Measurements from ENCODE around the gene MEF2C. TPM values are rescaled to one million over a fixed set of nuclear protein-coding genes. Genes with fewer than 3 reads are reported as not detected.

MEF2C gene
- total RNA-seq, 1 donor from 2014 or later, result 51.4 TPM

DNA sequence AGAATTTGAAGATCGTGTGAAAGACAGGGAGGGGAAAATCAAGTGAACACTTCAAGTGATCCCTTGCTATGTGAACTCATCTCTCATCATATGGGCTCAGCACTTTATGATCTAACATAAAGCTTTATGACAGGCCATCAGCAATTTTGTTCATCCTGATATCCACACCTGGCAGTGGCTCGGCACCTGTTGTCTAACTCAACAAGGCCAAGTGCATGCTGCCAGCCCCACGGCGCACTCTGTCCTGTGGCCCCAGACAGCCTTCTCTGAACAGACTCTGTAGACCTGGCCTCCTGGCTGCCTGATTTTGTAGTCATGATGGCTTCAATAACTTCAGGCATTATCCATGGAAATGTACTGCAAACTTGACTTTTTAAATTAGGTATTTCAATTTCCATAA lies 106.3 kb downstream of the MEF2C start:
- TF ChIP-seq, protein P1, sequence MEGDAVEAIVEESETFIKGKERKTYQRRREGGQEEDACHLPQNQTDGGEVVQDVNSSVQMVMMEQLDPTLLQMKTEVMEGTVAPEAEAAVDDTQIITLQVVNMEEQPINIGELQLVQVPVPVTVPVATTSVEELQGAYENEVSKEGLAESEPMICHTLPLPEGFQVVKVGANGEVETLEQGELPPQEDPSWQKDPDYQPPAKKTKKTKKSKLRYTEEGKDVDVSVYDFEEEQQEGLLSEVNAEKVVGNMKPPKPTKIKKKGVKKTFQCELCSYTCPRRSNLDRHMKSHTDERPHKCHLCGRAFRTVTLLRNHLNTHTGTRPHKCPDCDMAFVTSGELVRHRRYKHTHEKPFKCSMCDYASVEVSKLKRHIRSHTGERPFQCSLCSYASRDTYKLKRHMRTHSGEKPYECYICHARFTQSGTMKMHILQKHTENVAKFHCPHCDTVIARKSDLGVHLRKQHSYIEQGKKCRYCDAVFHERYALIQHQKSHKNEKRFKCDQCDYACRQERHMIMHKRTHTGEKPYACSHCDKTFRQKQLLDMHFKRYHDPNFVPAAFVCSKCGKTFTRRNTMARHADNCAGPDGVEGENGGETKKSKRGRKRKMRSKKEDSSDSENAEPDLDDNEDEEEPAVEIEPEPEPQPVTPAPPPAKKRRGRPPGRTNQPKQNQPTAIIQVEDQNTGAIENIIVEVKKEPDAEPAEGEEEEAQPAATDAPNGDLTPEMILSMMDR (IDR thresholded peaks at IDR 0.05), result no peak
- Histone ChIP-seq H3K9me3 (no peaks in the 10 kb centered on the region), H3K27me3 (no peaks in the 10 kb centered on the region), H3K4me3 (no peak overlapping the region), H3K4me1 (peaks cover 7% of the 10 kb centered on the region), H3K36me3 (peaks cover 4% of the 10 kb centered on the region), H3K27ac (no peak overlapping the region)
- no peak for DNase-seq
- intact Hi-C loops (cut with DNase I), result no loop called here
- no peak for ATAC-seq

DNA sequence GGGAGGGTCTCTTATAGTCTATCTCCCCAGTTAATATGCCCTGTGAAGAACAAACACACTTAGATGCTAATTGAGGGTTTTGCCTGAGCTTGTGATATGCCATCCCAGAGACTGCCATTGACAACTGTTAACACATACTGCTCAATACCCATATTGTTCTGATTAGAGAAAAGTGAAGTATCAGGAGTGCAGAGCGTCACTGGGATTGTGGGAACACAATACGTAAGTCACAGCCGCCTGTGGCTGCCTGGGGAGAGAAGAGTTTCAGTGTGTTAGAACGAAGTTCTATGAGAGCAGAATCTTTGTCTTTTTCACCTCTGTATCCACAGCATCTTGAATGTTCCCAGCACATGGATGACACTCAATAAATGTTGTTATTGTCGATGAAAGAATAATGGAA lies 110.2 kb downstream of the MEF2C start:
- Histone ChIP-seq H3K36me3 (peaks cover 10% of the 10 kb centered on the region), H3K27ac (no peak overlapping the region), H3K4me1 (no peaks in the 10 kb centered on the region), H3K4me3 (no peak overlapping the region), H3K9me3 (no peaks in the 10 kb centered on the region), H3K27me3 (no peaks in the 10 kb centered on the region)
- TF ChIP-seq, protein P1 (IDR thresholded peaks at IDR 0.05), result no peak
- no peak for ATAC-seq
- intact Hi-C loops (cut with DNase I), result no loop called here
- no peak for DNase-seq

DNA sequence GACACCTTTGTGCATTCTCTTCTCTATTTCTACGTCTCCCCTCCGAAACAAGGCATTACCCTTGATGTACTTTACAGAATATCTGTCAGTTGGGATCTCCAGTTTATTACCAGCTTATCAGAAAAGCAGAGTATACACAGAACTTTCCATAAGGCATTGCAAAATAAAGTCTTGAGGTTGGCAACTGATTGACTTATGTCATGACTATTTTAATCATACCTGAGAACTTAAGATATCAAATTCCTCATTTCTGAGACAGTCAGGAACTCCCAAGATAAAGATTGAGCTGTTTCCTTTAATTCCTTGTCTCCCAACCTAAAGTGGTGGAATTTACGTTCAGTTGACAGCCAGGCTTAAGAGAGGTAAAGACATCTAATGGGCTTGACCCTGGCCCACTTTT lies 110.9 kb downstream of the MEF2C start:
- TF ChIP-seq, protein P1 (IDR thresholded peaks at IDR 0.05), result no peak
- Histone ChIP-seq H3K27me3 (no peaks in the 10 kb centered on the region), H3K27ac (no peak overlapping the region), H3K4me3 (no peak overlapping the region), H3K4me1 (no peaks in the 10 kb centered on the region), H3K9me3 (no peaks in the 10 kb centered on the region), H3K36me3 (peaks cover 10% of the 10 kb centered on the region)
- DNase-seq, result no peak
- intact Hi-C loops (cut with DNase I), result no loop called here
- ATAC-seq, result no peak

DNA sequence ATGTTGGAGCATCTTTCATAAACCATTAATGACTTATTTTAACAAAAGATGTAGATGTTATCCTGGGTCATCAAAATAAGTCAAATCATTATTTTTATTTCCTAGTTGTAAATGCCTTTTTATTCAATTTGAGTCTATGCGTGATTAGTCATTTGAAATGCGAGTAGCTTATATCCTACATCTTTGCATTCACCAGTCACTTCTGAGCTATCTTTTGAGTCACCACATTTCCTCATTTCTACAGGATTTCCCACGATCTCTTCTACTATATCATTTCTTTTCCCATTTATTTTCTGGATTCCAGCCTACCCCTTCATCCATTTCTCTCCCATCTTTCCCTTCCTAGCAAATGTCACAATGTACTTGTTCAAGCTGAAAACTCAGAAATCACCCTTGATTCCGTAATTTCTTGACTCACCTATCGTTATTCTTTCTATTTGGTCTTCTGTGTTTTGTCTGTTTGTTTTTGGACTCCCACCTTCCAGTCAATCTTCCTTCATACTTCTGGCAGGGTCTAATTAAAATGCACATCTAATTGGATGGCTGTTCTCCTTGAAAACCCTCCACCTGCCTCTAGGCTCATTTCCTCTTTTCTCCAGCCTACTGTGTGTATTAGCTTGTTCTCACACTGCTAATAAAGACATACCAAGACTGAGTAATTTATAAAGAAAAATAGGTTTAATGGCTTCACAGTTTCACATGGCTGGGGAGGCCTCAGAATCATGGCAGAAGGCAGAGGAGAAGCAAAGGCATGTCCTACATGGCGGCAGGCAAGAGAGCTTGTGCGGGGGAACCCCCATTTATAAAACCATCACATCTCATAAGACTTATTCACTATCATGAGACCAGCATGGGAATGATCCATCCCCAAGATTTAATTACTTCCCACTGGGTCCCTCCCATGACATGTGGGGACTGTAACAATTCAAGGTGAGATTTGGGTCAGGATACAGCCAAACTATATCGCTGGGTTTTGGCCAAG lies 112.4 kb downstream of the MEF2C start:
- no peak for ATAC-seq
- no peaks in the 10 kb centered on the region for H3K27me3 ChIP-seq
- H3K36me3 ChIP-seq, result peaks cover 10% of the 10 kb centered on the region
- H3K4me1 ChIP-seq, result no peaks in the 10 kb centered on the region
- intact Hi-C loops (cut with DNase I), result no loop called here
- no peaks in the 10 kb centered on the region for H3K9me3 ChIP-seq
- H3K4me3 ChIP-seq, result no peak overlapping the region
- H3K27ac ChIP-seq, result no peak overlapping the region
- no peak for DNase-seq
- TF ChIP-seq, protein P1 (IDR thresholded peaks at IDR 0.05), result no peak

DNA sequence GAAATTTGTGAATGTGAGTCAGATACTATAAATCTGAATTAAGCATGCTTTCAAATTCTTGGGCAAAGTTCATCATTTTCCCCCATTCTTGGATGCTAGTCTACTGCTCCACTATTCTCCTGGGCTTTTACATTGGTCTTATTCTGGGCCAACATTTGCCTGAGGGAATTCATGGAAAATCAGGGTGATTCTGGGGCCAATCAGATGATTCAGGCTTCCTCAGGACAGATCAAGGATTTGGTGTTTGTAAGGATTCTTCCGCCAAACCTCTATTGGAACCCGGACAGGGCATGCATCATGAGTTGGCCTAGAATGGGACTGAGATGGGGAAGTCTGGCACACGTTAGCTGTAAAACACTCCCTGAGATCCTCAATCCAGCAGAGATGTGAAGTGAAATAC lies 113.8 kb downstream of the MEF2C start:
- no peak for ATAC-seq
- DNase-seq, result no peak
- Histone ChIP-seq H3K36me3 (peaks cover 10% of the 10 kb centered on the region), H3K27ac (no peak overlapping the region), H3K4me3 (no peak overlapping the region), H3K4me1 (no peaks in the 10 kb centered on the region), H3K9me3 (no peaks in the 10 kb centered on the region), H3K27me3 (no peaks in the 10 kb centered on the region)
- intact Hi-C loops (cut with DNase I), result no loop called here
- TF ChIP-seq, protein P1 (IDR thresholded peaks at IDR 0.05), result no peak

Data from upper lobe of right lung (tissue), 1 donor.